GM23338 (cell line): ENCODE data around the gene APBA2.

Experiments used
- EZH2 ChIP-seq: fragments of 200-600 bp; sonication (generic); IDR thresholded peaks from one replicate; pipeline ENCODE4 v1.8.0; 2017; ENCODE audit warnings: antibody characterized with exemption, mild to moderate bottlenecking, low read depth; ENCODE audit not compliant: unreplicated experiment
- POLR2AphosphoS5 ChIP-seq: IDR thresholded peaks from 2 replicates; pipeline ENCODE4 v1.6.1; 2016; ENCODE audit warnings: antibody characterized with exemption, low read depth
- TF ChIP-seq, protein P1 (sequence below), 2 experiments: fragments of 200-600 bp in 1 of 2; sonication (generic) in 1 of 2; conservative IDR thresholded peaks; 2 replicates each; pipeline versions ENCODE4 v1.5.1 to v1.6.1; 2016 to 2017; ENCODE audit warnings: antibody characterized with exemption in 2 of 2, low read depth in 2 of 2, mild to moderate bottlenecking in 2 of 2, moderate library complexity in 1 of 2
- TF ChIP-seq, protein P2 (sequence below): IDR thresholded peaks from one replicate; pipeline ENCODE4 v1.6.1; 2018; ENCODE audit warnings: antibody characterized with exemption; ENCODE audit not compliant: unreplicated experiment
- TF ChIP-seq, protein P3 (sequence below): fragments of 250-450 bp; sonication (Bioruptor Pico); IDR thresholded peaks from 2 replicates; pipeline ENCODE4 v1.5.0; 2020; ENCODE audit warnings: mild to moderate bottlenecking, moderate library complexity

DNA sequence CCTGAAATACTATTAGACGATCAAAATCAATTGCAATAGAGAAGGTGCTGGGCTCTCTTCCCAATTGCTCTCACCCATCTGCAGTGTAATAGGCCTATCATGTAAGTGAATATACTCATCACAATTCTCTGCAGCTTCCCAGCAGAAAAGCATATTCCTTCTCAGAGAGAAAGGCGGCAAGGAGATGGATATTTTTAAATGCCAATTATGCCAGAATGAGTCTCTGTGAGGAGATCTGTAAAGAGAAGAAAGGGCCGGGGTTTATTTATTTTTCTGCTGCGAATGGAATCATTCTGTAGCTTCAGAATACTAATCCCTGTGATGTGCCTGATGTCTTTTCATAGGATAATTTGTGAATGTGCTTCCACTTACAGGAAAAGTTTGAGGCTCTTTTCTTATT, 112.0 kb downstream of the APBA2 start:
- TF ChIP-seq, protein P1, sequence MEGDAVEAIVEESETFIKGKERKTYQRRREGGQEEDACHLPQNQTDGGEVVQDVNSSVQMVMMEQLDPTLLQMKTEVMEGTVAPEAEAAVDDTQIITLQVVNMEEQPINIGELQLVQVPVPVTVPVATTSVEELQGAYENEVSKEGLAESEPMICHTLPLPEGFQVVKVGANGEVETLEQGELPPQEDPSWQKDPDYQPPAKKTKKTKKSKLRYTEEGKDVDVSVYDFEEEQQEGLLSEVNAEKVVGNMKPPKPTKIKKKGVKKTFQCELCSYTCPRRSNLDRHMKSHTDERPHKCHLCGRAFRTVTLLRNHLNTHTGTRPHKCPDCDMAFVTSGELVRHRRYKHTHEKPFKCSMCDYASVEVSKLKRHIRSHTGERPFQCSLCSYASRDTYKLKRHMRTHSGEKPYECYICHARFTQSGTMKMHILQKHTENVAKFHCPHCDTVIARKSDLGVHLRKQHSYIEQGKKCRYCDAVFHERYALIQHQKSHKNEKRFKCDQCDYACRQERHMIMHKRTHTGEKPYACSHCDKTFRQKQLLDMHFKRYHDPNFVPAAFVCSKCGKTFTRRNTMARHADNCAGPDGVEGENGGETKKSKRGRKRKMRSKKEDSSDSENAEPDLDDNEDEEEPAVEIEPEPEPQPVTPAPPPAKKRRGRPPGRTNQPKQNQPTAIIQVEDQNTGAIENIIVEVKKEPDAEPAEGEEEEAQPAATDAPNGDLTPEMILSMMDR (conservative IDR thresholded peaks at IDR 0.05; ENCODE audit: low read depth in 2 of 2): no peak
- TF ChIP-seq, protein P2, sequence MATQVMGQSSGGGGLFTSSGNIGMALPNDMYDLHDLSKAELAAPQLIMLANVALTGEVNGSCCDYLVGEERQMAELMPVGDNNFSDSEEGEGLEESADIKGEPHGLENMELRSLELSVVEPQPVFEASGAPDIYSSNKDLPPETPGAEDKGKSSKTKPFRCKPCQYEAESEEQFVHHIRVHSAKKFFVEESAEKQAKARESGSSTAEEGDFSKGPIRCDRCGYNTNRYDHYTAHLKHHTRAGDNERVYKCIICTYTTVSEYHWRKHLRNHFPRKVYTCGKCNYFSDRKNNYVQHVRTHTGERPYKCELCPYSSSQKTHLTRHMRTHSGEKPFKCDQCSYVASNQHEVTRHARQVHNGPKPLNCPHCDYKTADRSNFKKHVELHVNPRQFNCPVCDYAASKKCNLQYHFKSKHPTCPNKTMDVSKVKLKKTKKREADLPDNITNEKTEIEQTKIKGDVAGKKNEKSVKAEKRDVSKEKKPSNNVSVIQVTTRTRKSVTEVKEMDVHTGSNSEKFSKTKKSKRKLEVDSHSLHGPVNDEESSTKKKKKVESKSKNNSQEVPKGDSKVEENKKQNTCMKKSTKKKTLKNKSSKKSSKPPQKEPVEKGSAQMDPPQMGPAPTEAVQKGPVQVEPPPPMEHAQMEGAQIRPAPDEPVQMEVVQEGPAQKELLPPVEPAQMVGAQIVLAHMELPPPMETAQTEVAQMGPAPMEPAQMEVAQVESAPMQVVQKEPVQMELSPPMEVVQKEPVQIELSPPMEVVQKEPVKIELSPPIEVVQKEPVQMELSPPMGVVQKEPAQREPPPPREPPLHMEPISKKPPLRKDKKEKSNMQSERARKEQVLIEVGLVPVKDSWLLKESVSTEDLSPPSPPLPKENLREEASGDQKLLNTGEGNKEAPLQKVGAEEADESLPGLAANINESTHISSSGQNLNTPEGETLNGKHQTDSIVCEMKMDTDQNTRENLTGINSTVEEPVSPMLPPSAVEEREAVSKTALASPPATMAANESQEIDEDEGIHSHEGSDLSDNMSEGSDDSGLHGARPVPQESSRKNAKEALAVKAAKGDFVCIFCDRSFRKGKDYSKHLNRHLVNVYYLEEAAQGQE: no peak
- TF ChIP-seq EZH2: no peak
- TF ChIP-seq, protein P3, sequence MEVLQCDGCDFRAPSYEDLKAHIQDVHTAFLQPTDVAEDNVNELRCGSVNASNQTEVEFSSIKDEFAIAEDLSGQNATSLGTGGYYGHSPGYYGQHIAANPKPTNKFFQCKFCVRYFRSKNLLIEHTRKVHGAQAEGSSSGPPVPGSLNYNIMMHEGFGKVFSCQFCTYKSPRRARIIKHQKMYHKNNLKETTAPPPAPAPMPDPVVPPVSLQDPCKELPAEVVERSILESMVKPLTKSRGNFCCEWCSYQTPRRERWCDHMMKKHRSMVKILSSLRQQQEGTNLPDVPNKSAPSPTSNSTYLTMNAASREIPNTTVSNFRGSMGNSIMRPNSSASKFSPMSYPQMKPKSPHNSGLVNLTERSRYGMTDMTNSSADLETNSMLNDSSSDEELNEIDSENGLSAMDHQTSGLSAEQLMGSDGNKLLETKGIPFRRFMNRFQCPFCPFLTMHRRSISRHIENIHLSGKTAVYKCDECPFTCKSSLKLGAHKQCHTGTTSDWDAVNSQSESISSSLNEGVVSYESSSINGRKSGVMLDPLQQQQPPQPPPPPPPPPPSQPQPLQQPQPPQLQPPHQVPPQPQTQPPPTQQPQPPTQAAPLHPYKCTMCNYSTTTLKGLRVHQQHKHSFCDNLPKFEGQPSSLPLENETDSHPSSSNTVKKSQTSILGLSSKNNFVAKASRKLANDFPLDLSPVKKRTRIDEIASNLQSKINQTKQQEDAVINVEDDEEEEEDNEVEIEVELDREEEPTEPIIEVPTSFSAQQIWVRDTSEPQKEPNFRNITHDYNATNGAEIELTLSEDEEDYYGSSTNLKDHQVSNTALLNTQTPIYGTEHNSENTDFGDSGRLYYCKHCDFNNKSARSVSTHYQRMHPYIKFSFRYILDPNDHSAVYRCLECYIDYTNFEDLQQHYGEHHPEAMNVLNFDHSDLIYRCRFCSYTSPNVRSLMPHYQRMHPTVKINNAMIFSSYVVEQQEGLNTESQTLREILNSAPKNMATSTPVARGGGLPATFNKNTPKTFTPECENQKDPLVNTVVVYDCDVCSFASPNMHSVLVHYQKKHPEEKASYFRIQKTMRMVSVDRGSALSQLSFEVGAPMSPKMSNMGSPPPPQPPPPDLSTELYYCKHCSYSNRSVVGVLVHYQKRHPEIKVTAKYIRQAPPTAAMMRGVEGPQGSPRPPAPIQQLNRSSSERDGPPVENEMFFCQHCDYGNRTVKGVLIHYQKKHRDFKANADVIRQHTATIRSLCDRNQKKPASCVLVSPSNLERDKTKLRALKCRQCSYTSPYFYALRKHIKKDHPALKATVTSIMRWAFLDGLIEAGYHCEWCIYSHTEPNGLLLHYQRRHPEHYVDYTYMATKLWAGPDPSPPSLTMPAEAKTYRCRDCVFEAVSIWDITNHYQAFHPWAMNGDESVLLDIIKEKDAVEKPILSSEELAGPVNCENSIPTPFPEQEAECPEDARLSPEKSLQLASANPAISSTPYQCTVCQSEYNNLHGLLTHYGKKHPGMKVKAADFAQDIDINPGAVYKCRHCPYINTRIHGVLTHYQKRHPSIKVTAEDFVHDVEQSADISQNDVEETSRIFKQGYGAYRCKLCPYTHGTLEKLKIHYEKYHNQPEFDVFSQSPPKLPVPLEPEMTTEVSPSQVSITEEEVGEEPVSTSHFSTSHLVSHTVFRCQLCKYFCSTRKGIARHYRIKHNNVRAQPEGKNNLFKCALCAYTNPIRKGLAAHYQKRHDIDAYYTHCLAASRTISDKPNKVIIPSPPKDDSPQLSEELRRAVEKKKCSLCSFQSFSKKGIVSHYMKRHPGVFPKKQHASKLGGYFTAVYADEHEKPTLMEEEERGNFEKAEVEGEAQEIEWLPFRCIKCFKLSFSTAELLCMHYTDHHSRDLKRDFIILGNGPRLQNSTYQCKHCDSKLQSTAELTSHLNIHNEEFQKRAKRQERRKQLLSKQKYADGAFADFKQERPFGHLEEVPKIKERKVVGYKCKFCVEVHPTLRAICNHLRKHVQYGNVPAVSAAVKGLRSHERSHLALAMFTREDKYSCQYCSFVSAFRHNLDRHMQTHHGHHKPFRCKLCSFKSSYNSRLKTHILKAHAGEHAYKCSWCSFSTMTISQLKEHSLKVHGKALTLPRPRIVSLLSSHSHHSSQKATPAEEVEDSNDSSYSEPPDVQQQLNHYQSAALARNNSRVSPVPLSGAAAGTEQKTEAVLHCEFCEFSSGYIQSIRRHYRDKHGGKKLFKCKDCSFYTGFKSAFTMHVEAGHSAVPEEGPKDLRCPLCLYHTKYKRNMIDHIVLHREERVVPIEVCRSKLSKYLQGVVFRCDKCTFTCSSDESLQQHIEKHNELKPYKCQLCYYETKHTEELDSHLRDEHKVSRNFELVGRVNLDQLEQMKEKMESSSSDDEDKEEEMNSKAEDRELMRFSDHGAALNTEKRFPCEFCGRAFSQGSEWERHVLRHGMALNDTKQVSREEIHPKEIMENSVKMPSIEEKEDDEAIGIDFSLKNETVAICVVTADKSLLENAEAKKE (CRISPR knock-in tag): no peak
- no peak for TF ChIP-seq POLR2AphosphoS5
